IMR-90 (cell line): Measurements from ENCODE around the gene MBD3L2. TPM values are rescaled to one million over a fixed set of nuclear protein-coding genes. Genes with fewer than 3 reads are reported as not detected.

Experiments used
- ATAC-seq: fragments of 200-7000 bp; cut with Tn5 transposase; 2 replicates; pipeline ENCODE4 v1.9.1; 2020; ENCODE audit warnings: low read depth, mild to moderate bottlenecking, moderate library complexity
- BruUV-seq: library from RNA; stranded (reverse); fragments of 400-500 nt; replicated peaks from 2 replicates; lab custom pipeline; 2021; lab: Mats Ljungman, UMichigan
- CTCF ChIA-PET: fragments of 300-600 bp; formaldehyde crosslinking; extraction: SDS; loops from one replicate; lab custom pipeline; 2021; ENCODE audit warnings: antibody characterized with exemption; lab: Yijun Ruan, JAX
- POLR2A ChIA-PET: fragments of 300-600 bp; sonication (Branson Sonifier 250); formaldehyde crosslinking; loops from one replicate; lab custom pipeline; 2022; ENCODE audit warnings: antibody characterized with exemption; ENCODE audit not compliant: unreplicated experiment; lab: Charles Lee
- DNase-seq: peaks from one replicate; pipeline ENCODE4 v3.0.0; 2013
- H2AFZ ChIP-seq: replicated peaks from 2 replicates; pipeline ENCODE3; 2013; ENCODE audit warnings: low read length, mild to moderate bottlenecking; ENCODE audit not compliant: poor library complexity
- H2AK5ac ChIP-seq: 2 replicates; pipeline ENCODE4 v1.6.1; 2013; ENCODE audit warnings: low read depth, low read length, inconsistent platforms
- H2AK9ac ChIP-seq: replicated peaks from 2 replicates; pipeline ENCODE3; 2013; ENCODE audit warnings: mild to moderate bottlenecking, low read depth, low read length, moderate library complexity; ENCODE audit not compliant: poor library complexity
- H2BK120ac ChIP-seq: 2 replicates; pipeline ENCODE4 v1.6.1; 2013; ENCODE audit warnings: low read depth, low read length, inconsistent platforms
- H2BK15ac ChIP-seq: 3 replicates; pipeline ENCODE4 v1.6.1; 2013; ENCODE audit warnings: low read depth, low read length, inconsistent platforms
- H2BK20ac ChIP-seq: 2 replicates; pipeline ENCODE4 v1.6.1; 2013; ENCODE audit warnings: low read depth, mild to moderate bottlenecking, inconsistent platforms, low read length, moderate library complexity
- H2BK5ac ChIP-seq: 2 replicates; pipeline ENCODE4 v1.6.1; 2013; ENCODE audit warnings: mild to moderate bottlenecking, low read depth, low read length, inconsistent platforms; ENCODE audit not compliant: poor library complexity, severe bottlenecking
- H3K14ac ChIP-seq: replicated peaks from 2 replicates; pipeline ENCODE4 v1.6.1; 2013; ENCODE audit warnings: low read depth, low read length, inconsistent platforms
- H3K18ac ChIP-seq: 2 replicates; pipeline ENCODE4 v1.6.1; 2013; ENCODE audit warnings: low read depth, low read length, control low read depth
- H3K23ac ChIP-seq: 2 replicates; pipeline ENCODE4 v1.6.1; 2013; ENCODE audit warnings: low read depth, low read length, inconsistent platforms
- H3K27ac ChIP-seq: 2 replicates; pipeline ENCODE4 v1.5.1; 2013; ENCODE audit warnings: mild to moderate bottlenecking, control low read depth, low read length; ENCODE audit not compliant: insufficient read depth
- H3K27me3 ChIP-seq: 2 replicates; pipeline ENCODE4 v1.6.1; 2013; ENCODE audit warnings: low read length; ENCODE audit not compliant: control insufficient read depth, insufficient read depth
- H3K36me3 ChIP-seq: 2 replicates; pipeline ENCODE4 v1.6.1; 2013; ENCODE audit warnings: low read length, mixed read lengths; ENCODE audit not compliant: control insufficient read depth, insufficient read depth
- H3K4ac ChIP-seq: 2 replicates; pipeline ENCODE4 v1.6.1; 2013; ENCODE audit warnings: low read depth, low read length, inconsistent platforms
- H3K4me1 ChIP-seq: 2 replicates; pipeline ENCODE4 v1.6.1; 2013; ENCODE audit warnings: low read length, mixed read lengths; ENCODE audit not compliant: control insufficient read depth, insufficient read depth
- H3K4me2 ChIP-seq: 2 replicates; pipeline ENCODE4 v1.6.1; 2013; ENCODE audit warnings: low read depth, mild to moderate bottlenecking, control low read depth, low read length, moderate library complexity
- H3K4me3 ChIP-seq: 2 replicates; pipeline ENCODE4 v1.5.1; 2013; ENCODE audit warnings: low read depth, mild to moderate bottlenecking, control low read depth, low read length, moderate library complexity; ENCODE audit not compliant: insufficient read depth
- H3K56ac ChIP-seq: 2 replicates; pipeline ENCODE4 v1.6.1; 2013; ENCODE audit warnings: low read length, inconsistent platforms; ENCODE audit not compliant: insufficient read depth; ENCODE audit errors: extremely low read depth
- H3K79me1 ChIP-seq, 2 experiments: 2 replicates each; pipeline ENCODE4 v1.6.1; 2013; ENCODE audit warnings: low read length in 2 of 2, inconsistent platforms in 1 of 2, low read depth in 1 of 2
- H3K9ac ChIP-seq: 2 replicates; pipeline ENCODE4 v1.6.1; 2013; ENCODE audit warnings: low read depth, low read length, control low read depth
- H3K9me1 ChIP-seq: 2 replicates; pipeline ENCODE4 v1.6.1; 2013; ENCODE audit warnings: low read length, inconsistent platforms; ENCODE audit not compliant: insufficient read depth
- H3K9me3 ChIP-seq: 2 replicates; pipeline ENCODE4 v1.6.1; 2013; ENCODE audit warnings: low read length; ENCODE audit not compliant: control insufficient read depth, insufficient read depth
- H4K20me1 ChIP-seq: 2 replicates; pipeline ENCODE4 v1.6.1; 2013; ENCODE audit warnings: low read length, inconsistent platforms; ENCODE audit not compliant: insufficient read depth
- H4K5ac ChIP-seq: 2 replicates; pipeline ENCODE4 v1.6.1; 2013; ENCODE audit warnings: mild to moderate bottlenecking, low read depth, low read length, control low read depth
- H4K8ac ChIP-seq, 2 experiments: 2 replicates each; pipeline ENCODE4 v1.6.1; 2013; ENCODE audit warnings: low read depth in 2 of 2, low read length in 2 of 2, control low read depth in 1 of 2, inconsistent platforms in 1 of 2
- H4K91ac ChIP-seq: 2 replicates; pipeline ENCODE4 v1.6.1; 2013; ENCODE audit warnings: low read depth, low read length, inconsistent platforms; ENCODE audit not compliant: insufficient read depth
- RFX5 ChIP-seq: IDR thresholded peaks from 2 replicates; pipeline ENCODE4 v1.8.0; 2012; ENCODE audit warnings: low read depth, mild to moderate bottlenecking, low read length, moderate library complexity
- WGBS, 2 experiments: methylation state at CpG; one replicate each; pipeline versions ENCODE4 v1.1.5 to v1.1.7; 2013; ENCODE audit warnings: missing lambda C conversion rate in 2 of 2; ENCODE audit not compliant: insufficient read length in 1 of 2; ENCODE audit errors: extremely low coverage in 2 of 2; 5-methylcytosine and 5-hydroxymethylcytosine counted together
- dilution Hi-C: fragments of 300-500 bp; cut with HindIII; formaldehyde crosslinking; loops from one replicate; pipeline ENCODE4 v1.14.3; 2018; ENCODE audit warnings: low sequenced_read_pairs; ENCODE audit not compliant: unreplicated experiment
- in situ Hi-C: fragments of 300-500 bp; cut with MboI; formaldehyde crosslinking; loops from 3 replicates; pipeline ENCODE4 v1.14.3; 2019; ENCODE audit warnings: low sequenced_read_pairs, inconsistent platforms, mixed read lengths
- intact Hi-C: fragments of 100-400 bp; cut with micrococcal nuclease; formaldehyde crosslinking; loops from 2 replicates; pipeline ENCODE4 v1.10.0; 2022
- polyA plus RNA-seq, 3 experiments: library from polyadenylated mRNA; depleted of rRNA; stranded (reverse); fragments of >200 nt; gene quantifications; 2 replicates each; pipeline ENCODE4 v1.2.3, GENCODE V29; 2012; ENCODE audit warnings: low replicate concordance in 1 of 3
- total RNA-seq: library from RNA; depleted of rRNA; stranded (reverse); fragments of >200 nt; gene quantifications from 2 replicates; pipeline ENCODE4 v1.2.3, GENCODE V29; 2012

The MBD3L2 gene
- total and polyA plus RNA-seq, 2 of the 4 experiments (the other 2 are of a cell fraction), result not detected

- H2BK15ac ChIP-seq, result no peak overlapping the region
- no peak overlapping the region for H4K91ac ChIP-seq
- peaks cover 74% of the 10 kb centered on the region for H3K9me3 ChIP-seq
- no peak overlapping the region for H4K5ac ChIP-seq
- no peaks in the 10 kb centered on the region for H3K27me3 ChIP-seq
- no peak for TF ChIP-seq RFX5
- H2AK9ac ChIP-seq, result no peak overlapping the region
- H3K79me1 ChIP-seq, result no peaks in the 10 kb centered on the region; a peak in 2 of 4 replicates
- H3K23ac ChIP-seq, result no peak overlapping the region
- H4K8ac ChIP-seq, result no peak overlapping the region
- DNase-seq (no peak), ATAC-seq (no peak)
- intact Hi-C loops, result no loop called here
- no peak overlapping the region for H3K14ac ChIP-seq
- peaks cover 83% of the 10 kb centered on the region for H3K36me3 ChIP-seq
- ChIA-PET POLR2A (interaction anchor here (0.6 kb wide), 1 partner anchor 14 kb away, joined by 3 read pairs; no protein-coding TSS in a partner anchor), CTCF (interaction anchor here (0.6 kb wide), 1 partner anchor 276 kb away, joined by 4 read pairs; no protein-coding TSS in a partner anchor)
- no peak overlapping the region for H3K4me2 ChIP-seq
- in situ Hi-C loops, result no loop called here
- H3K18ac ChIP-seq, result no peak overlapping the region
- H3K4me3 ChIP-seq, result no peak overlapping the region
- H3K9me1 ChIP-seq, result no peaks in the 10 kb centered on the region
- dilution Hi-C loops, result no loop called here
- WGBS, 2 experiments, result no CpG with 5 or more reads among the region's 2 CpGs
- no peak overlapping the region for H2AK5ac ChIP-seq
- H3K56ac ChIP-seq, result no peak overlapping the region
- no peak overlapping the region for H3K4ac ChIP-seq
- H3K4me1 ChIP-seq, result no peaks in the 10 kb centered on the region
- BruUV-seq, result no TSS peak
- no peak overlapping the region for H2BK5ac ChIP-seq
- no peak overlapping the region for H2BK120ac ChIP-seq
- H3K9ac ChIP-seq, result no peak overlapping the region
- H2AFZ ChIP-seq, result no peak overlapping the region
- no peak overlapping the region for H3K27ac ChIP-seq
- H2BK20ac ChIP-seq, result no peak overlapping the region
- no peaks in the 10 kb centered on the region for H4K20me1 ChIP-seq
Measured at GRCh38 chr19:7078008-7078407, 28.9 kb downstream of the MBD3L2 start.
